GM23248 (cell line): ENCODE measurements around the gene NAA10.

Experiments
- EZH2 ChIP-seq: fragments of 200-600 bp; sonication (generic); IDR thresholded peaks from 2 replicates; pipeline ENCODE4 v1.6.1; 2018; ENCODE audit warnings: antibody characterized with exemption, mild to moderate bottlenecking; ENCODE audit not compliant: insufficient read depth, poor library complexity, severe bottlenecking
- EZH2phosphoT487 ChIP-seq: fragments of 200-600 bp; sonication (generic); IDR thresholded peaks from 2 replicates; pipeline ENCODE4 v1.6.1; 2018; ENCODE audit warnings: antibody characterized with exemption, moderate library complexity, mild to moderate bottlenecking, low read depth; ENCODE audit not compliant: insufficient read depth

DNA sequence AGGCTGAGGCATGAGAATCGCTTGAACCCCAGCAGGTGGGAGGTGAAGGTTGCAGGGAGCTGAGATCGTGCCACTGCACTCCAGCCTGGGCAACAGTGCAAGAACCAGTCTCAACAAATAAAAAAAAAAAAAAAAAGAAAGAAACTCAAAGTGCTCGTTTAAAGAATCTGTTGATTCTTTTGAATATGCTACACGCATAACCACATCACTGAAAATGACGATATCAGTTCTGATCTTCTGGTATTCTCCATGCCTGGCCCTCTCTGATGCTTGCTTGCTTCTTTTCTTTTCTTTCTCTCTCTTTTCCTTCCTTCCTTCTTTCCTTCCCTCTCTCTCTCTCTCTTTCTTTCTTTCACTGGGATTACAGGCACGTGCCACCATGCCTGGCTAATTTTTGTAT is 23.0 kb downstream of the NAA10 start:
- no peak for TF ChIP-seq EZH2
- TF ChIP-seq EZH2phosphoT487 = no peak
